Motor neuron (in vitro differentiated cells): ENCODE results near the gene FOXP1. TPM values are rescaled to one million over a fixed set of nuclear protein-coding genes. Genes with fewer than 3 reads are reported as not detected.

ENCODE experiments used
- ATAC-seq, 8 experiments: fragments of 200-7000 bp; cut with Tn5 transposase; replicated peaks in 6 of 8; 2 replicates each; pipeline ENCODE4 v1.8.0; 2021; ENCODE audit warnings: mild to moderate bottlenecking in 8 of 8, moderate library complexity in 8 of 8
- H3K27ac ChIP-seq, 2 donors: fragments of 250-450 bp; sonication (Bioruptor Pico); 2 replicates each; pipeline ENCODE4 v1.9.0; 2021; ENCODE audit warnings: antibody characterized with exemption in 2 of 2, mild to moderate bottlenecking in 2 of 2, moderate library complexity in 1 of 2
- H3K4me1 ChIP-seq, 2 donors: fragments of 250-450 bp; sonication (Bioruptor Pico); replicated peaks in 1 of 2; 2 replicates each; pipeline ENCODE4 v1.6.1; 2021; ENCODE audit warnings: antibody characterized with exemption in 2 of 2, mild to moderate bottlenecking in 2 of 2, moderate library complexity in 1 of 2
- H3K4me3 ChIP-seq, 5 donors: fragments of 250-450 bp; sonication (Bioruptor Pico); 2 replicates each; pipeline ENCODE4 v1.9.0; 2021; ENCODE audit warnings: antibody characterized with exemption in 5 of 5, mild to moderate bottlenecking in 5 of 5, moderate library complexity in 4 of 5
- WGBS, 10 experiments: fragments of 450-650 bp; shearing (Covaris generic); methylation state at CpG; one replicate each; pipeline ENCODE4 v1.0.0; 2022; 5-methylcytosine and 5-hydroxymethylcytosine counted together
- in situ Hi-C, 9 experiments: fragments of 400-800 bp; cut with MboI; loops; one replicate each; pipeline ENCODE4 v1.15.0; 2021; ENCODE audit warnings: low sequenced_read_pairs in 9 of 9, low pct_unique_long_range_greater_than_20kb in 2 of 9; ENCODE audit not compliant: unreplicated experiment in 9 of 9
- total RNA-seq, 8 experiments: library from RNA; unstranded; fragments of 300-600 nt; gene quantifications; 2 replicates each; pipeline versions ENCODE4 v1.2.3 to v1.2.4, GENCODE V29; 2022

Gene FOXP1
- total RNA-seq, 8 experiments from 2014 or later, result 7.0 to 118 (median 74.5) TPM

DNA sequence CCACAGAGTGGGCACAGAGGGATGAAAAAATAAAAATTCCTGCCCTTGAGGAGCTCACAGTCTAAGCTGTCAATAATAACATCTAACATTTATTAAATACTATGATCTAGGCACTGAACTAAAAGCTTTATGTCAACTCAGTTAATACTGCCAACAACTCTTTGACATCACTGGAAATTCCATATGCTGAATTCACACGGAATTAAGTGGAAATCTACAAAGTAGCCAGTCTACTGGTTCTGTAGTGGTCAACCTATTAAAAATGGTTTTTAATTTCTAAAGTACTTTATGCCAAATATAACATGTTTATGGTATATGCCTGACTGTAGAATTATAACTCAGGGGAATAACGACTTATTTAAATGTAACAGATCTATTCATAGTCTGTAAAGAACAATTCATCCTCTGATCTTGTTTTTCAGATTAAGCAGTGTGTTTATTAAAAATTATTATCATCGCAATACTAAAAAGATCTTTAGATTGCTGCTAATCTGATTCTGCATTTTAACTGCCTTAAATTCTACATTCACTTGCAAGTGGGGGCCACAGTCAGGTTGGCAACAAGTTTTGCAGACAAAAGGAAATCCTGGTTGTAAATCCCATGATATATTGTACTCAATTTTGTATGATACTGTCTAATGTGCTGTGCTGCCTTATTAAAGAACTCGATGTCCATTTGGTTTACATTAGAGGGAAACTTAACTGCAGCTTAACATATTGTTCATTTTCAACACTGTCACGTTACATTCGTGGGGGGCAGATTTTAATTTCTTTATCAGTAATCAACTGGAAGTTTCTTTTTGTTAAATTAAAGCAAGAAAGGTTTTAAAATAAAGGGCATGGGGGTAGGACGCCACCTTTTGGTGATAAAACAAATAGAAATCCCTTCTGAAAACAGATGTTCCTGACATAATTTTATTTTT lies 2.6 kb upstream of the FOXP1 start:
- peak overlapping the region in 1 of 2 donors; percentile 99 for H3K27ac ChIP-seq
- H3K4me3 ChIP-seq, result peak overlapping the region in 2 of 5 donors; percentile 4 to 81
- in situ Hi-C loops, result loop anchor here in 4 of 9 experiments (25.0 kb wide), 4 partner anchors 274 to 1049 kb away; no protein-coding TSS in a partner anchor

DNA sequence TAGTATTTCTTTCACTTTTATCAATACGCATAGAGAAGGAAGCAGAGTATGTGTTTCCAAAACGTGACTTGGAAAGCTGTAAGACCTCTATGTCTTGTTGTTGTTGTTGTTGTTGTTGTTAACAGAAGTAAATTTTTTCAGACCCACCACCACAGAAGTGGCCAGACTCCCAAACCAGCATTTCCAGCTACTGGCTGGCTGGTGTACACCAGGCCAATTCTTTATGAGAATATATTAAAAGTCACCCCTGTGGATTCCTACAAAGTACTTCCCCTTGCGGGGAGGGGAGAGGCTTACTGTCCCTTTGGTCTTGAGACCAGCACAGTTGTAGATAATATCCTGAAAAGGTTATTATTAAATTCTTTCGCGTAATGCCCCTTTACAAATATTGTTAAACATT lies 1.6 kb upstream of the FOXP1 start:
- in situ Hi-C loops, result loop anchor here in 4 of 9 experiments (25.0 kb wide), 4 partner anchors 273 to 1048 kb away; no protein-coding TSS in a partner anchor
- ATAC-seq, result no peak
- WGBS, 10 experiments, result 0 to 74% (median 45%) methylated on average over 1 to 5 of the region's 5 CpGs; no CpG with 5 or more reads in 1 of the 10 experiments
- peaks cover 15 to 29% of the 10 kb centered on the region in 2 donors for H3K4me1 ChIP-seq
- peak overlapping the region; percentile 77 to 97 (median 86) for H3K4me3 ChIP-seq
- H3K27ac ChIP-seq, result peak overlapping the region; percentile 99

More for the DNA sequence above, 2.6 kb upstream of the FOXP1 start:
- no peak for ATAC-seq
- H3K4me1 ChIP-seq, result peaks cover 10 to 21% of the 10 kb centered on the region in 2 donors
- WGBS, 10 experiments, result 21 to 49% (median 31%) methylated on average over 5 to 7 of the region's 7 CpGs

GRCh38 chr3:71584394-71585011 lies 975 bp upstream of the FOXP1 start:
- in situ Hi-C loops, result loop anchor here in 4 of 9 experiments (25.0 kb wide), 4 partner anchors 272 to 1047 kb away; no protein-coding TSS in a partner anchor
- Histone ChIP-seq H3K4me1 (peaks cover 15 to 35% of the 10 kb centered on the region in 2 donors), H3K4me3 (peak overlapping the region; percentile 77 to 97 (median 86)), H3K27ac (peak overlapping the region; percentile 99)
- 0 to 20% (median 1%) methylated on average over 4 to 8 of the region's 18 CpGs; no CpG with 5 or more reads in 2 of the 10 experiments for WGBS, 10 experiments
- ATAC-seq, result peak; percentile 4 to 29 (median 16)

DNA sequence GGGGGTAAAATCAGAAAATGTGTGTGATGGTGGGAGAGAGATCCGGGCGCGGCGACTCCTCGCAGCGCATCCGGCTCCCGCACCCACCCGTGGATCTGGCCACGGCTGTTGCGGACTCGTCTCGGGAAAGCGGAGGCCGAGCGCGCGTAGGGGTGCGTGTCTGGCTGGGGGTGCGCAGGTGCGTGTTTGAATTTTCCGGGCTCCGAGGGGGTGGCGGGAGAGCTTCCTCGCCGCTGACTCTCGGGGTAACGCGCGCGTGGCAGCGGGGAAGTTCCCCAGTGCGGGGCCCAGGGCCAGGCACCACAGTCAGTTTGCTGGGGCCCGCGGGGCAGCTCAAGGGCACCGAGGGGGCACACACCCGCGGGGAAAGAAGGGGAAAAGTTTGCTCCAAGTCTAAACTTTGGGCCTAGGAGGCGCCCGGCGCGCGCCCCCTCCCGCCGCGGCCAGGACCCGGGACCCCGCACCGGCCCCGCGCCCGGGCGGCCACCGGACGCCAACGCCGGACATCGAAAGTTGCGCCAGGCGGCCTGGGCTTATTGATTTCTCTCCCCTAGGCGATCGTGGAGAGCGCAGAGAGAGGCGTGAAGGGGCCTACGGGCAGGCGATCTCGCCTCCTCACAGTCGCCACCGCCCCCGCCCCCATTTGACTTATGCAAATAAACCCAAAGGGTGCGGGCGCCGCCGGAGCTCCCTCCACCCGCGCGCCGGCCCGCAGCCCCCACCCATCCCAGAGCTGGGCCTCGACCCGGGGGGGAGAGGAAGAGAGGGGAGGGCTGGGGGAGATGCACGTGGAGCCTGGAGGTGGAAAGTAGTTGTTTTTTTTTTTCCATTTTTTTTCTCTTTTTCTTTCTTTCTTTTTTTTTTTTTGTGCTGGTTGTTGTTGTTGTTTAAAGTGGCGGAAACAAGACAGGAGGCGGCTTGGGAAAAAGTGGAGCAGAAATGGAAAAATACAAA lies 639 bp downstream of the FOXP1 start:
- peak overlapping the region; percentile 77 to 97 (median 86) for H3K4me3 ChIP-seq
- in situ Hi-C loops, result loop anchor here in 4 of 9 experiments (25.0 kb wide), 4 partner anchors 271 to 1046 kb away; no protein-coding TSS in a partner anchor
- peaks cover 15 to 43% of the 10 kb centered on the region in 2 donors for H3K4me1 ChIP-seq
- 0% methylated on average over 1 to 2 of the region's 84 CpGs; no CpG with 5 or more reads in 6 of the 10 experiments for WGBS, 10 experiments
- H3K27ac ChIP-seq, result peak overlapping the region; percentile 99
- ATAC-seq, result peak; percentile 25 to 61 (median 52)

GRCh38 chr3:71582036-71582611 lies 1.4 kb downstream of the FOXP1 start:
- peak overlapping the region; percentile 77 to 97 (median 86) for H3K4me3 ChIP-seq
- H3K27ac ChIP-seq, result peak overlapping the region; percentile 99
- peak; percentile 2 to 26 (median 10) for ATAC-seq
- peaks cover 15 to 50% of the 10 kb centered on the region in 2 donors for H3K4me1 ChIP-seq
- in situ Hi-C loops, result loop anchor here in 4 of 9 experiments (25.0 kb wide), 4 partner anchors 270 to 1045 kb away; no protein-coding TSS in a partner anchor
- 0% methylated on average over 5 of the region's 59 CpGs; no CpG with 5 or more reads in 9 of the 10 experiments for WGBS, 10 experiments

- in situ Hi-C loops, result loop anchor here in 4 of 9 experiments (25.0 kb wide), 4 partner anchors 269 to 1044 kb away; no protein-coding TSS in a partner anchor
- WGBS, 10 experiments, result 0 to 4% (median 2%) methylated on average over 2 to 12 of the region's 53 CpGs; no CpG with 5 or more reads in 6 of the 10 experiments
Measured at GRCh38 chr3:71581457-71582035, 2.0 kb downstream of the FOXP1 start.

GRCh38 chr3:71580636-71581456 lies 2.7 kb downstream of the FOXP1 start:
- ATAC-seq, result no peak
- H3K4me3 ChIP-seq, result peak overlapping the region; percentile 77 to 97 (median 86)
- peaks cover 12 to 51% of the 10 kb centered on the region in 2 donors for H3K4me1 ChIP-seq
- in situ Hi-C loops, result loop anchor here in 4 of 9 experiments (25.0 kb wide), 4 partner anchors 269 to 1044 kb away; no protein-coding TSS in a partner anchor
- WGBS, 10 experiments, result 7 to 91% (median 33%) methylated on average over 1 to 11 of the region's 17 CpGs
- peak overlapping the region; percentile 99 for H3K27ac ChIP-seq

More at GRCh38 chr3:71581457-71582035, 2.0 kb downstream of the FOXP1 start:
- Histone ChIP-seq H3K4me3 (peak overlapping the region; percentile 77 to 97 (median 86)), H3K4me1 (peaks cover 15 to 54% of the 10 kb centered on the region in 2 donors), H3K27ac (peak overlapping the region; percentile 99)
- ATAC-seq, result peak in 6 of 8 experiments; percentile 1 to 11 (median 6)

- no peak for ATAC-seq
- H3K27ac ChIP-seq, result peak overlapping the region in 1 of 2 donors; percentile 99
- H3K4me1 ChIP-seq, result peaks cover 5 to 49% of the 10 kb centered on the region in 2 donors
- H3K4me3 ChIP-seq, result peak overlapping the region; percentile 2 to 97 (median 81)
- WGBS, 10 experiments, result 0 to 70% (median 40%) methylated on average over 2 to 4 of the region's 4 CpGs; no CpG with 5 or more reads in 1 of the 10 experiments
- in situ Hi-C loops, result loop anchor here in 4 of 9 experiments (25.0 kb wide), 4 partner anchors 268 to 1043 kb away; no protein-coding TSS in a partner anchor
Measured at GRCh38 chr3:71579935-71580406, 3.6 kb downstream of the FOXP1 start.

DNA sequence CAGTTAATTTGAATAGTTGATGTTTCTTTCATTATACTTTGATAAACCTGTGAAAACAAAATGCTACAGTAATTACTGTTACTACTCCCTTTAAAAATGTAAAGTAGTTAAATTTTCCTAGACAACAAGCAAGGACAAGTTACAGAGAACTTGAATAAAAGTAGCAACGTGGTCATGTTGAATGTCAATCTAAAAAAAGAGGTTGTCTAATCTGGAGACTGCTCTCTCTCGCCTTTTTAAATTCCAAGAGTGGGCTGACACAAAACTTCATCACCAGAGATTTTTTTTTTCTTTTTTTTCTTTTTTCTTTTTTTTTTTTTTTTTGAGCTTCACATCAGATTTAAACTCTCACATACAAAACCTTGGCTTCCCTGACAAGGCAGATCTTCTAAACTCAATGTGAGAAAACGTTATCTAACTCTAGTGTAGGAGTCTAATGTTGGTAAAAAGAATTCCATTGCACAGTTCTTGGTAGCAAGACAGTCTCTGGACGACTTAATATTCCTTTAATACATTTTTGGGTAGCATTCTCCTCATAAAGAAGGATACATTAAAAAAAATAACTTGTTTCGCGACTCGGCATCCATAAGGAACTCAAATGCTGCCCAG lies 4.1 kb downstream of the FOXP1 start:
- H3K4me3 ChIP-seq, result peak overlapping the region in 4 of 5 donors; percentile 2 to 97 (median 46)
- H3K4me1 ChIP-seq, result peaks cover 5 to 49% of the 10 kb centered on the region in 2 donors
- 18 to 85% (median 56%) methylated on average over 3 to 7 of the region's 7 CpGs for WGBS, 10 experiments
- in situ Hi-C loops, result loop anchor here in 4 of 9 experiments (25.0 kb wide), 4 partner anchors 267 to 1042 kb away; no protein-coding TSS in a partner anchor
- no peak for ATAC-seq
- no peak overlapping the region for H3K27ac ChIP-seq
